ENCODE measurements around the gene CLTB.

CLTB gene

DNA sequence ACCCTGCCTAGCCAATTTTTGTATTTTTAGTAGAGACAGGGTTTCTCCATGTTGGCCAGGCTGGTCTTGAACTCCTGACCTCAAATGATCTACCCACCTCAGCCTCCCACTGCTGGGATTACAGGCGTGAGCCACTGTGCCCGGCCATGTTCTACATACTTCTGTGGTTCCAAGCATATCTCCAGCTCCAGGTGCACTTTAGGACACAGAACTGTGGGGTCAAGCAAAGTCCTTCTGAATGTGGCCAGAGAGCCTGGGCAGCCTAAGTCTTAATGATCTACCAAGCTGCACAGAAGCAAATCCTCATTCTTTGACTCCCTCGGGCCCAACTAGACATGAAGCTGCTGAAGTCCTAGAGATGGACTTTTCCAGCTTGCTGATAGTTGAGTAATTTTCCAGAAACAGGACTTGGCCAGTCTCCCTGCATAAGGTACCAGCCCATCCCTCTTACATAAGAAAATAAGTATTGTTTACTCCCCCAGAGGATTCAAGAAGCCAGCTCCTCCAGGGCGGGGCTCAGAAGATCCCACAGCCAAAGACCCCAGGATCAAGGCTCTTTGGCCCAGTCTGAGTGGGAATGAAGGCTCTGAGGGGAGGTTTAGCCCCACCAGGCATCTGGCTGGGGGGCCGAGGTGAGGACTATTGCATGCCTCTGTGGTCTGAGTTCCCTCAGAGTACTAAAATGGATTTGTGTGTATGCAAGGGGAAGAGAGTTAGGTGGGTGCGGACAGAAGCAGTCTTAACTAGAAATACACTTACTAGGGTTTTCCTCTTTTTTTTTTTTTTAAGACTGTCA is 8.7 kb downstream of the CLTB start:
- intact Hi-C loops (cut with DNase I; ENCODE audit: low total_unique reads) = no loop called here
- peaks cover 23 to 67% (median 54%) of the 10 kb centered on the region in 3 donors for H3K36me3 ChIP-seq
- H3K9me3 ChIP-seq = no peaks in the 10 kb centered on the region
- peak in 1 of 2 donors; percentile 64 for DNase-seq
- TF ChIP-seq, protein P1, sequence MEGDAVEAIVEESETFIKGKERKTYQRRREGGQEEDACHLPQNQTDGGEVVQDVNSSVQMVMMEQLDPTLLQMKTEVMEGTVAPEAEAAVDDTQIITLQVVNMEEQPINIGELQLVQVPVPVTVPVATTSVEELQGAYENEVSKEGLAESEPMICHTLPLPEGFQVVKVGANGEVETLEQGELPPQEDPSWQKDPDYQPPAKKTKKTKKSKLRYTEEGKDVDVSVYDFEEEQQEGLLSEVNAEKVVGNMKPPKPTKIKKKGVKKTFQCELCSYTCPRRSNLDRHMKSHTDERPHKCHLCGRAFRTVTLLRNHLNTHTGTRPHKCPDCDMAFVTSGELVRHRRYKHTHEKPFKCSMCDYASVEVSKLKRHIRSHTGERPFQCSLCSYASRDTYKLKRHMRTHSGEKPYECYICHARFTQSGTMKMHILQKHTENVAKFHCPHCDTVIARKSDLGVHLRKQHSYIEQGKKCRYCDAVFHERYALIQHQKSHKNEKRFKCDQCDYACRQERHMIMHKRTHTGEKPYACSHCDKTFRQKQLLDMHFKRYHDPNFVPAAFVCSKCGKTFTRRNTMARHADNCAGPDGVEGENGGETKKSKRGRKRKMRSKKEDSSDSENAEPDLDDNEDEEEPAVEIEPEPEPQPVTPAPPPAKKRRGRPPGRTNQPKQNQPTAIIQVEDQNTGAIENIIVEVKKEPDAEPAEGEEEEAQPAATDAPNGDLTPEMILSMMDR (IDR thresholded peaks at IDR 0.05) = no peak
- no peak overlapping the region for H3K4me3 ChIP-seq
- H3K27ac ChIP-seq = no peak overlapping the region
- H3K4me1 ChIP-seq = peaks cover 0 to 13% (median 6%) of the 10 kb centered on the region in 4 donors
- no peaks in the 10 kb centered on the region for H3K27me3 ChIP-seq

DNA sequence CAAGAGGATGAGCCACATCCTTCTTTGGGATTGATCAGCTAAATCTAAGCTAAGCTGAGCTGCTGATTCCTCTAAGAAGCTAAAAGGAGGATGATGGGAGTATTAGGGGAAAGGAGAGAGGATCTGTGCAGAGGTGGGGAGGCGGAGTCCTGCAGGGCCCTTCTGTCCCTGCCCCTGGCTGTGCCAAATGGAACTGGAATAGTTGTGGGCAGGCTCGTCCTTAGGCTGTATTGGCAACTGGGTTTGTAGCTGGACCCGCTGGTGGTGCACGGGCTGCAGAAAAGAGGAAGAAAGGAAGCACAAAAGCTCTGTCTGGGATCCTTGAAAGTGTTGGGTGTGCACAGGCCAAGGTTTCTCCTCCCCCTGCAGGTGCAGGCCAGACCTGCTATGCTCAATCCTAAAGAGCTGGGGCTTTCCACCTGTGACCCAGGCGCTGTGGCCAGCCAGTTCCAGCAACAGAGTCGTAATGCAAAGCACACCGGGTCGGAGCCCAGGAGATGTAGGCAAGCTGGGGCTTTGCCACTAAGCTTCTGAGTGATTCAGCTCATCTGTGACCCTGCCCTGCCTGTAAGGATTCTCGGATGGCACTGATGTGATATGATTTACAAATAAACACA is 9.8 kb downstream of the CLTB start:
- no peaks in the 10 kb centered on the region for H3K27me3 ChIP-seq
- H3K4me3 ChIP-seq = no peak overlapping the region
- H3K9me3 ChIP-seq = no peaks in the 10 kb centered on the region
- intact Hi-C loops (cut with DNase I; ENCODE audit: low total_unique reads) = no loop called here
- TF ChIP-seq, protein P1 (IDR thresholded peaks at IDR 0.05) = no peak
- H3K36me3 ChIP-seq = peaks cover 23 to 67% (median 54%) of the 10 kb centered on the region in 3 donors
- no peak overlapping the region for H3K27ac ChIP-seq
- H3K4me1 ChIP-seq = peaks cover 0 to 7% (median 0%) of the 10 kb centered on the region in 4 donors
- DNase-seq = peak in 1 of 2 donors; percentile 19

DNA sequence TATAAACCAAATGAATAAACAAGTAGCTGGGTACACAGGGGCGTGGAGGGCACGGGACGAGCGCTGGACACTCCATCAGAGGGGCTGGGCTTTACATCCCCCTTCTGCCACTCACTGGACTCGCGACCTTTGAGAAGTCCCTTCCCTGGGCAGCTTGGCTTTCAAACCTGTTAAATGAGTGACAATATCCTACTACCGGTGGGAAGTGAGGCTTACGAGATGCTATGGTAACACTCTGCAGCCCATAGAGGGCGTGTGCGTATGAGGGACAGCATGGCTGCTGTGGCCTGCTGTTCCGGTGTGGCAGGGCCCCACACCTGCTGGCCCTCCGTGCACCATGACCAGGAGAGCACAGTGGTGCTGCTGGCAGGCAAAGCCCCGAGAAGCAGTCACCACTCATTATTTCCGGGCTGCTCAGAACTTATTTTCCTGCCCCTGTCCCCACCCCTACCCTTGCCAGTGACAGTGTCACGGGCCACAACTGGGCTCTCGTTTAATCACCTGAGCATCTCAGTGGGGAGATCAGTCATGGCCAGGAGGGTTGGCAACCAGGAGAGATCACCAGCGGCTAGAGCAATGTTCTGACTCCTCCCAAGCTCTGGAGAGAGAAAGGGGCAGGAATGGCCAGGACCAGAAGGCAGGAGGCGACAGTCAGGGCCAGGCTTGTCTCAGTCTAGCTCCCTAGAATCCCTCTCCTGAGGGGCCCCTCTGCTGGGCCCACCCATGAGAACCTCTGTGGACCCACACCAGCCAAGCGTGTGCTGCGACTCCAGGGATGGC is 10.5 kb downstream of the CLTB start:
- Histone ChIP-seq H3K27me3 (no peaks in the 10 kb centered on the region), H3K27ac (no peak overlapping the region), H3K4me3 (no peak overlapping the region), H3K36me3 (peaks cover 23 to 74% (median 54%) of the 10 kb centered on the region in 3 donors), H3K4me1 (peaks cover 0 to 7% (median 0%) of the 10 kb centered on the region in 4 donors), H3K9me3 (no peaks in the 10 kb centered on the region)
- intact Hi-C loops (cut with DNase I; ENCODE audit: low total_unique reads) = no loop called here
- TF ChIP-seq, protein P1 (IDR thresholded peaks at IDR 0.05) = no peak
- DNase-seq = peak in 1 of 2 donors; percentile 52

DNA sequence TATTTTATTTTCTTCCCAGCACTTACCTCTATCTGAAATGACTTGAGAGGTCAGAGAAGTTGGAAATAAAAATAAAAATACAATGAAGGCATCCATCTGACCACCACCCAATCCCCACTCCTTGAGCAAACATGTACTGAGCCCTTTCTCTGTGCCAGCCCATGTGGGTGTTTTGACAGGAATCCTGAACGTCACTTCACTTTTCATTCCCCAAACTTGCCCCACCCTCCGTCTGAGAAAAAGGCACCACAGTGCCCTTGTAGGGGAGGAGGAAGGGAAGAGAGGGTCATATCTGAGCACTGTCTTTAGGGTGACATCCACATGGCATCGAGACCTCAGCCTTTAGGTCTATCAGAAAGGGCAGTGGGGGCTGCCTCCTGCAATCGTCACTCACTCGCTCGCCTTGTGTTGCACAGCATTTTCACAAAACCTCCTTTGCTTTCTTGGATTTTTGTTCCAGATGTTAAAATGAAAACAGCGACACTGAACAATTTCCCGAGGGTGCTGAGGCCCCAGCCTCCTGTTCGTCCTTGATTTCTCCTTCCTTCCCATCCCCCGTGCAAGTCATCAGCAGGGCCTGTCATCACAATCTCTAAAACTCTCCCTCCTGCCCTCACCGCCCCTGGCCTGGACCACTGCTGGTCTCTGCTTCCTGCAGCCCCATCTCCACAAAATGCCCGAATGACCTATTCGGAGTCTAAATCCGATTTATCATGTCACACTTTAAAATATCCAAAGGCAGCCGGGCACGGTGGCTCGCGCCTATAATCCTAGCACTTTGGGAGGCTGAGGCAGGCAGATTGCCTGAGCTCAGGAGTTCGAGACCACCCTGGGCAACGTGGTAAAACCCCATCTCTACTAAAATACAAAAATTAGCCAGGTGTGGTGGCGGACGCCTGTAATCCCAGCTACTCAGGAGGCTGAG is 14.8 kb downstream of the CLTB start:
- peaks cover 10 to 60% (median 42%) of the 10 kb centered on the region in 3 donors for H3K36me3 ChIP-seq
- TF ChIP-seq, protein P1 (IDR thresholded peaks at IDR 0.05) = no peak
- DNase-seq = peak; percentile 12 to 33
- intact Hi-C loops (cut with DNase I; ENCODE audit: low total_unique reads) = no loop called here
- H3K27ac ChIP-seq = no peak overlapping the region
- H3K4me1 ChIP-seq = no peaks in the 10 kb centered on the region
- H3K27me3 ChIP-seq = no peaks in the 10 kb centered on the region
- no peak overlapping the region for H3K4me3 ChIP-seq
- H3K9me3 ChIP-seq = no peaks in the 10 kb centered on the region

Measured in tibial artery (tissue), 4 donors.